Hepatocyte (in vitro differentiated cells): ENCODE data around the gene BAG3. TPM values are rescaled to one million over a fixed set of nuclear protein-coding genes. Genes with fewer than 3 reads are reported as not detected.

Experiments
- DNase-seq: peaks from one replicate; pipeline ENCODE4 v3.0.0-alpha.2; 2016; ENCODE audit warnings: low spot score
- H2AFZ ChIP-seq: fragments of 200-600 bp; sonication (generic); 2 replicates; pipeline ENCODE4 v1.6.0; 2016; ENCODE audit warnings: antibody characterized with exemption, mild to moderate bottlenecking
- H3K27ac ChIP-seq: fragments of 200-600 bp; sonication (generic); 2 replicates; pipeline ENCODE4 v1.5.1; 2016; ENCODE audit warnings: mild to moderate bottlenecking
- H3K27me3 ChIP-seq: fragments of 200-600 bp; sonication (generic); 2 replicates; pipeline ENCODE4 v1.6.1; 2016
- H3K36me3 ChIP-seq: fragments of 200-600 bp; sonication (generic); replicated peaks from 2 replicates; pipeline ENCODE4 v1.5.1; 2016; ENCODE audit warnings: low read depth; ENCODE audit not compliant: insufficient read depth
- H3K4me1 ChIP-seq: fragments of 200-600 bp; sonication (generic); 2 replicates; pipeline ENCODE4 v1.5.1; 2016; ENCODE audit warnings: mild to moderate bottlenecking, moderate library complexity; ENCODE audit not compliant: insufficient read depth
- H3K4me2 ChIP-seq: fragments of 200-600 bp; sonication (generic); 2 replicates; pipeline ENCODE4 v1.6.0; 2016
- H3K4me3 ChIP-seq: fragments of 200-600 bp; sonication (generic); 2 replicates; pipeline ENCODE4 v1.5.1; 2016; ENCODE audit warnings: mild to moderate bottlenecking
- H3K79me2 ChIP-seq: fragments of 200-600 bp; sonication (generic); 2 replicates; pipeline ENCODE4 v1.6.0; 2017; ENCODE audit warnings: mild to moderate bottlenecking
- H3K9me2 ChIP-seq: fragments of 200-600 bp; sonication (generic); replicated peaks from 2 replicates; pipeline ENCODE4 v1.6.0; 2017; ENCODE audit warnings: mild to moderate bottlenecking; ENCODE audit not compliant: insufficient read depth
- H3K9me3 ChIP-seq: fragments of 200-600 bp; sonication (generic); 2 replicates; pipeline ENCODE4 v1.5.1; 2016; ENCODE audit warnings: low read depth, mild to moderate bottlenecking
- H4K20me1 ChIP-seq: fragments of 200-600 bp; sonication (generic); 2 replicates; pipeline ENCODE4 v1.6.0; 2016; ENCODE audit warnings: mild to moderate bottlenecking; ENCODE audit not compliant: insufficient read depth, poor library complexity, severe bottlenecking
- CTCF ChIP-seq: fragments of 200-600 bp; sonication (generic); IDR thresholded peaks from 2 replicates; pipeline ENCODE4 v1.5.1; 2016; ENCODE audit warnings: antibody characterized with exemption, mild to moderate bottlenecking; ENCODE audit not compliant: poor library complexity
- EZH2 ChIP-seq: fragments of 200-600 bp; sonication (generic); IDR thresholded peaks from 2 replicates; pipeline ENCODE4 v1.6.1; 2016; ENCODE audit warnings: antibody characterized with exemption, mild to moderate bottlenecking, borderline replicate concordance
- EZH2phosphoT487 ChIP-seq: fragments of 200-600 bp; sonication (generic); IDR thresholded peaks from one replicate; pipeline ENCODE4 v1.6.1; 2018; ENCODE audit warnings: antibody characterized with exemption, mild to moderate bottlenecking, low read depth, moderate library complexity; ENCODE audit not compliant: unreplicated experiment, severe bottlenecking
- WGBS: methylation state at CpG from one replicate; pipeline ENCODE4 v1.1.6; 2016; ENCODE audit warnings: low lambda C conversion rate; ENCODE audit errors: missing lambda C conversion rate; 5-methylcytosine and 5-hydroxymethylcytosine counted together
- polyA plus RNA-seq: library from polyadenylated mRNA; unstranded; fragments of >200 nt; fragmentation: Nextera tagmentation; extraction: Ambion mirVana; gene quantifications from 2 replicates; pipeline ENCODE4 v1.2.1, GENCODE V29; 2016
- total RNA-seq: library from RNA; depleted of rRNA; stranded (reverse); fragments of >200 nt; gene quantifications from 2 replicates; pipeline ENCODE4 v1.2.3, GENCODE V29; 2014

BAG3 gene
- total and polyA plus RNA-seq, 2 experiments from 2014 or later, result 18.2 to 67.1 TPM

DNA sequence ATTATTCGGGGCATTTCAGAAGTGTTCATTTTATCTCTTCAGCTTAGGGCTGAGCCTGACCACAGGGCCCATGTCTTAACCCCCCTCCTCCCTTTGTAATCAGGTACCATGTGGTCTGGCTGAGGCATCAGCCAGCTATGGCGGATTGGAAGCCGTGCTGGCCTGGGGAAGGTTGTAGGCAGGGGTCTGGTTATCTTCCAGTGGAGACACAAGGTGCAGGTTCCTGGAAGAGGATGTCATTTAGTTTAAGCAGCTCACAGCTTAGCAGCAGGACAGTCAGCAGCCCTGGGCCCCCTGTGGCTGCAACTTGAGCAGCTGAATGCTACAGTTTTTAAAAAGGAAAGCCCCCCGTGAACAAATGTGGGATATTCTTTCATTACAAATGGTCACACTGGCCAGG is 22.1 kb downstream of the BAG3 start:
- no peak for DNase-seq
- Histone ChIP-seq H4K20me1 (peaks cover 9% of the 10 kb centered on the region), H3K4me2 (no peak overlapping the region), H3K79me2 (peaks cover 34% of the 10 kb centered on the region), H2AFZ (no peak overlapping the region), H3K4me1 (peaks cover 6% of the 10 kb centered on the region), H3K27me3 (no peaks in the 10 kb centered on the region), H3K9me3 (no peaks in the 10 kb centered on the region), H3K4me3 (no peak overlapping the region), H3K36me3 (peaks cover 8% of the 10 kb centered on the region), H3K27ac (no peak overlapping the region), H3K9me2 (no peaks in the 10 kb centered on the region)
- TF ChIP-seq CTCF (no peak), EZH2phosphoT487 (no peak), EZH2 (no peak)
- WGBS, result 63% methylated on average over 4 of the region's 4 CpGs

GRCh38 chr10:119675483-119676170 is 24.4 kb downstream of the BAG3 start:
- Histone ChIP-seq H3K36me3 (peaks cover 7% of the 10 kb centered on the region), H3K4me1 (no peaks in the 10 kb centered on the region), H2AFZ (no peak overlapping the region), H3K27me3 (no peaks in the 10 kb centered on the region), H3K9me3 (no peaks in the 10 kb centered on the region), H3K4me3 (no peak overlapping the region), H3K27ac (no peak overlapping the region), H3K4me2 (no peak overlapping the region), H3K9me2 (no peaks in the 10 kb centered on the region), H3K79me2 (peaks cover 10% of the 10 kb centered on the region), H4K20me1 (no peaks in the 10 kb centered on the region)
- TF ChIP-seq EZH2phosphoT487 (no peak), CTCF (no peak), EZH2 (no peak)
- no peak for DNase-seq
- whole genome bisulfite sequencing, result 89% methylated on average over 9 of the region's 9 CpGs

- H3K36me3 ChIP-seq, result peaks cover 4% of the 10 kb centered on the region
- no peaks in the 10 kb centered on the region for H3K4me1 ChIP-seq
- TF ChIP-seq EZH2phosphoT487 (no peak), EZH2 (no peak), CTCF (no peak)
- no peaks in the 10 kb centered on the region for H3K9me2 ChIP-seq
- H3K4me2 ChIP-seq, result no peak overlapping the region
- H3K9me3 ChIP-seq, result no peaks in the 10 kb centered on the region
- WGBS, result 59% methylated on average over 6 of the region's 6 CpGs
- no peak overlapping the region for H3K27ac ChIP-seq
- no peak overlapping the region for H2AFZ ChIP-seq
- H3K4me3 ChIP-seq, result no peak overlapping the region
- H3K79me2 ChIP-seq, result peaks cover 6% of the 10 kb centered on the region
- no peaks in the 10 kb centered on the region for H4K20me1 ChIP-seq
- no peaks in the 10 kb centered on the region for H3K27me3 ChIP-seq
- DNase-seq, result no peak
Measured at GRCh38 chr10:119677126-119677525, 25.9 kb downstream of the BAG3 start.
